Neural progenitor cell (in vitro differentiated cells): Measurements from ENCODE around the gene PUS10. TPM values are rescaled to one million over a fixed set of nuclear protein-coding genes. Genes with fewer than 3 reads are reported as not detected.

Experiments used
- DNase-seq: peaks from one replicate; pipeline ENCODE4 v3.0.0-alpha.2; 2016; ENCODE audit warnings: low spot score
- H2AFZ ChIP-seq: fragments of 200-600 bp; sonication (generic); replicated peaks from 2 replicates; pipeline ENCODE4 v1.6.1; 2016; ENCODE audit warnings: antibody characterized with exemption
- H3F3A ChIP-seq: fragments of 200-600 bp; sonication (generic); 2 replicates; pipeline ENCODE4 v1.6.1; 2016; ENCODE audit warnings: antibody characterized with exemption, low read depth
- H3K27ac ChIP-seq: fragments of 200-600 bp; sonication (generic); 2 replicates; pipeline ENCODE4 v1.5.1; 2016; ENCODE audit warnings: mild to moderate bottlenecking
- H3K27me3 ChIP-seq: fragments of 200-600 bp; sonication (generic); 2 replicates; pipeline ENCODE4 v1.6.1; 2016; ENCODE audit warnings: mild to moderate bottlenecking, moderate library complexity
- H3K36me3 ChIP-seq: fragments of 200-600 bp; sonication (generic); 2 replicates; pipeline ENCODE4 v1.5.1; 2016
- H3K4me1 ChIP-seq: fragments of 200-600 bp; sonication (generic); 2 replicates; pipeline ENCODE4 v1.6.1; 2016; ENCODE audit warnings: mixed run types
- H3K4me2 ChIP-seq: fragments of 200-600 bp; sonication (generic); 2 replicates; pipeline ENCODE4 v1.6.1; 2016
- H3K4me3 ChIP-seq: fragments of 200-600 bp; sonication (generic); 2 replicates; pipeline ENCODE4 v1.5.1; 2016
- H3K79me2 ChIP-seq: fragments of 200-600 bp; sonication (generic); 2 replicates; pipeline ENCODE4 v1.6.1; 2016; ENCODE audit warnings: low read depth
- H3K9ac ChIP-seq: fragments of 200-600 bp; sonication (generic); 2 replicates; pipeline ENCODE4 v1.6.1; 2016
- H3K9me3 ChIP-seq: fragments of 200-600 bp; sonication (generic); 2 replicates; pipeline ENCODE4 v1.5.1; 2016; ENCODE audit warnings: low read depth
- H4K20me1 ChIP-seq: fragments of 200-600 bp; sonication (generic); 2 replicates; pipeline ENCODE4 v1.6.1; 2016; ENCODE audit warnings: low read depth
- H3K27ac Mint-ChIP-seq: 3 replicates; pipeline ENCODE4 v1.8.0; 2021; ENCODE audit warnings: mixed read lengths
- H3K27me3 Mint-ChIP-seq: 2 replicates; pipeline ENCODE4 v1.8.0; 2022; ENCODE audit warnings: low read depth, mild to moderate bottlenecking, inconsistent platforms, moderate library complexity, mixed read lengths; ENCODE audit not compliant: insufficient read depth
- H3K36me3 Mint-ChIP-seq: 3 replicates; pipeline ENCODE4 v1.8.0; 2021; ENCODE audit warnings: mixed read lengths
- H3K4me1 Mint-ChIP-seq: 3 replicates; pipeline ENCODE4 v1.8.0; 2021; ENCODE audit warnings: mixed read lengths
- H3K4me3 Mint-ChIP-seq: 3 replicates; pipeline ENCODE4 v1.8.0; 2021; ENCODE audit warnings: mild to moderate bottlenecking, moderate library complexity, mixed read lengths
- H3K9me3 Mint-ChIP-seq: 3 replicates; pipeline ENCODE4 v1.8.0; 2020; ENCODE audit warnings: mixed read lengths
- CTCF ChIP-seq: fragments of 200-600 bp; sonication (generic); IDR thresholded peaks from 2 replicates; pipeline ENCODE4 v1.5.1; 2017; ENCODE audit warnings: antibody characterized with exemption, mild to moderate bottlenecking
- EZH2 ChIP-seq: fragments of 200-600 bp; sonication (generic); IDR thresholded peaks from 2 replicates; pipeline ENCODE4 v1.6.1; 2017; ENCODE audit warnings: antibody characterized with exemption, mild to moderate bottlenecking, moderate library complexity
- EZH2phosphoT487 ChIP-seq: fragments of 200-600 bp; sonication (generic); IDR thresholded peaks from 2 replicates; pipeline ENCODE4 v1.6.1; 2017; ENCODE audit warnings: antibody characterized with exemption
- total RNA-seq: library from RNA; depleted of rRNA; stranded (reverse); fragments of >200 nt; gene quantifications from 2 replicates; pipeline ENCODE4 v1.2.3, GENCODE V29; 2015; ENCODE audit warnings: low replicate concordance

PUS10 gene
- total RNA-seq, 1 donor from 2014 or later, result 11.3 TPM

- no peaks in the 10 kb centered on the region for H3K4me1 ChIP-seq
- H3K79me2 ChIP-seq, result no peaks in the 10 kb centered on the region
- no peak overlapping the region for H3K4me3 Mint-ChIP-seq
- H3K27me3 Mint-ChIP-seq, result no peaks in the 10 kb centered on the region
- H3K9ac ChIP-seq, result no peak overlapping the region
- no peak for DNase-seq
- no peaks in the 10 kb centered on the region for H3F3A ChIP-seq
- H3K4me1 Mint-ChIP-seq, result no peaks in the 10 kb centered on the region
- H3K27ac ChIP-seq, result no peak overlapping the region
- H3K27me3 ChIP-seq, result no peaks in the 10 kb centered on the region
- no peaks in the 10 kb centered on the region for H3K9me3 ChIP-seq
- H3K36me3 ChIP-seq, result no peaks in the 10 kb centered on the region
- no peak overlapping the region for H3K27ac Mint-ChIP-seq
- H3K36me3 Mint-ChIP-seq, result peaks cover 8% of the 10 kb centered on the region
- no peak overlapping the region for H3K4me3 ChIP-seq
- no peaks in the 10 kb centered on the region for H4K20me1 ChIP-seq
- no peak for TF ChIP-seq CTCF
- TF ChIP-seq EZH2, result no peak
- no peak for TF ChIP-seq EZH2phosphoT487
- H3K4me2 ChIP-seq, result no peak overlapping the region
- no peaks in the 10 kb centered on the region for H3K9me3 Mint-ChIP-seq
- no peak overlapping the region for H2AFZ ChIP-seq
Observed at GRCh38 chr2:60957643-60958042, 60.4 kb downstream of the PUS10 start.

- Histone ChIP-seq H4K20me1 (no peaks in the 10 kb centered on the region), H3K79me2 (no peaks in the 10 kb centered on the region), H3K27ac (no peak overlapping the region), H3K4me2 (no peak overlapping the region), H2AFZ (no peak overlapping the region), H3K4me1 (no peaks in the 10 kb centered on the region), H3K4me3 (no peak overlapping the region), H3K27me3 (no peaks in the 10 kb centered on the region), H3K9me3 (no peaks in the 10 kb centered on the region), H3F3A (no peaks in the 10 kb centered on the region), H3K9ac (no peak overlapping the region), H3K36me3 (no peaks in the 10 kb centered on the region)
- DNase-seq, result peak; percentile 13
- Mint-ChIP-seq H3K9me3 (no peaks in the 10 kb centered on the region), H3K27me3 (no peaks in the 10 kb centered on the region), H3K4me3 (no peak overlapping the region), H3K36me3 (peaks cover 8% of the 10 kb centered on the region), H3K4me1 (no peaks in the 10 kb centered on the region), H3K27ac (no peak overlapping the region)
- TF ChIP-seq EZH2, result no peak
- no peak for TF ChIP-seq EZH2phosphoT487
- no peak for TF ChIP-seq CTCF
Observed at GRCh38 chr2:60957224-60957623, 60.8 kb downstream of the PUS10 start.

- Histone ChIP-seq H3K4me3 (no peak overlapping the region), H3K36me3 (no peaks in the 10 kb centered on the region), H3K9me3 (no peaks in the 10 kb centered on the region), H3K4me1 (no peaks in the 10 kb centered on the region), H3K27ac (no peak overlapping the region), H3F3A (no peaks in the 10 kb centered on the region), H2AFZ (no peak overlapping the region), H3K27me3 (no peaks in the 10 kb centered on the region), H4K20me1 (no peaks in the 10 kb centered on the region), H3K4me2 (no peak overlapping the region), H3K79me2 (no peaks in the 10 kb centered on the region), H3K9ac (no peak overlapping the region)
- Mint-ChIP-seq H3K4me3 (no peak overlapping the region), H3K27me3 (peaks cover 3% of the 10 kb centered on the region), H3K9me3 (peaks cover 2% of the 10 kb centered on the region), H3K36me3 (peaks cover 9% of the 10 kb centered on the region), H3K4me1 (no peaks in the 10 kb centered on the region), H3K27ac (no peak overlapping the region)
- no peak for DNase-seq
- TF ChIP-seq EZH2 (no peak), EZH2phosphoT487 (no peak), CTCF (no peak)
Observed at GRCh38 chr2:60954139-60954538, 63.9 kb downstream of the PUS10 start.
